HepG2 (cell line): ENCODE results near the gene RBM47. TPM values are rescaled to one million over a fixed set of nuclear protein-coding genes. Genes with fewer than 3 reads are reported as not detected.

Experiments
- BCLAF1 ChIP-seq: fragments of 450-650 bp; IDR thresholded peaks from 2 replicates; pipeline ENCODE4 v1.6.1; 2017; ENCODE audit warnings: mild to moderate bottlenecking
- CREB1 ChIP-seq, 2 experiments: fragments of 450-650 bp in 1 of 2; IDR thresholded peaks; 2 replicates each; pipeline ENCODE4 v1.6.1; 2016 to 2017; ENCODE audit warnings: control low read depth in 1 of 2, mild to moderate bottlenecking in 1 of 2, missing compliant biosample characterization in 1 of 2, missing genetic modification characterization in 1 of 2
- CREM ChIP-seq, 2 experiments: sonication (generic) in 1 of 2; formaldehyde crosslinking in 1 of 2; IDR thresholded peaks; 2 replicates each; pipeline versions ENCODE4 v1.4.0 to v1.6.1; 2016 to 2020; ENCODE audit warnings: antibody characterized with exemption in 1 of 2, mild to moderate bottlenecking in 1 of 2, missing genetic modification reagents in 1 of 2
- ELK4 ChIP-seq: sonication (generic); formaldehyde crosslinking; IDR thresholded peaks from 2 replicates; pipeline ENCODE4 v1.9.0; 2021; ENCODE audit warnings: missing genetic modification reagents, borderline replicate concordance
- HMG20A ChIP-seq: IDR thresholded peaks from 2 replicates; pipeline ENCODE4 v1.6.1; 2016; ENCODE audit warnings: borderline replicate concordance
- JUN ChIP-seq: sonication (generic); formaldehyde crosslinking; IDR thresholded peaks from 2 replicates; pipeline ENCODE4 v1.4.0; 2020; ENCODE audit warnings: mild to moderate bottlenecking, missing genetic modification reagents
- MAFF ChIP-seq: IDR thresholded peaks from 2 replicates; pipeline ENCODE4 v1.6.1; 2011; ENCODE audit warnings: low read depth, low read length, improper control_type of control experiment
- NCOA5 ChIP-seq: sonication (generic); formaldehyde crosslinking; IDR thresholded peaks from 2 replicates; pipeline ENCODE4 v1.4.0; 2020; ENCODE audit warnings: missing genetic modification reagents
- NFRKB ChIP-seq: fragments of 450-650 bp; IDR thresholded peaks from 2 replicates; pipeline ENCODE4 v1.6.1; 2017
- NR1H2 ChIP-seq: sonication (generic); formaldehyde crosslinking; IDR thresholded peaks from 2 replicates; pipeline ENCODE4 v1.8.1; 2022; ENCODE audit warnings: low read depth, missing genetic modification reagents, borderline replicate concordance
- PPARG ChIP-seq: conservative IDR thresholded peaks from 2 replicates; pipeline ENCODE4 v1.6.1; 2016; ENCODE audit warnings: missing biosample characterization, missing genetic modification reagents
- RNF219 ChIP-seq: sonication (generic); formaldehyde crosslinking; IDR thresholded peaks from 2 replicates; pipeline ENCODE4 v1.5.0; 2020; ENCODE audit warnings: mild to moderate bottlenecking, missing genetic modification reagents
- SETDB1 ChIP-seq: sonication (generic); formaldehyde crosslinking; IDR thresholded peaks from 2 replicates; pipeline ENCODE4 v1.5.1; 2020; ENCODE audit warnings: missing genetic modification reagents, mild to moderate bottlenecking, borderline replicate concordance
- SMARCC2 ChIP-seq: fragments of 450-650 bp; IDR thresholded peaks from 2 replicates; pipeline ENCODE4 v1.6.1; 2017; ENCODE audit warnings: antibody characterized with exemption, mild to moderate bottlenecking
- SRSF9 ChIP-seq: fragments of 200-400 bp; formaldehyde crosslinking; IDR thresholded peaks from 2 replicates; pipeline ENCODE4 v1.6.1; 2018; ENCODE audit warnings: borderline replicate concordance, mild to moderate bottlenecking, low read depth, low read length; ENCODE audit not compliant: insufficient read depth, poor library complexity, severe bottlenecking
- TAF15 ChIP-seq: fragments of 200-400 bp; formaldehyde crosslinking; IDR thresholded peaks from one replicate; pipeline ENCODE4 v1.6.1; 2018; ENCODE audit warnings: mild to moderate bottlenecking, low read depth, low read length; ENCODE audit not compliant: poor library complexity, severe bottlenecking
- YEATS2 ChIP-seq: sonication (generic); formaldehyde crosslinking; IDR thresholded peaks from 2 replicates; pipeline ENCODE4 v1.4.0; 2020; ENCODE audit warnings: missing genetic modification reagents, borderline replicate concordance
- ZBTB7A ChIP-seq: sonication (generic); formaldehyde crosslinking; IDR thresholded peaks from 2 replicates; pipeline ENCODE4 v1.8.0; 2022; ENCODE audit warnings: mild to moderate bottlenecking, missing genetic modification reagents
- ZFP41 ChIP-seq: sonication (generic); formaldehyde crosslinking; IDR thresholded peaks from 2 replicates; pipeline ENCODE4 v1.4.0; 2020; ENCODE audit warnings: mild to moderate bottlenecking, missing genetic modification reagents, borderline replicate concordance
- ZNF251 ChIP-seq: sonication (generic); formaldehyde crosslinking; IDR thresholded peaks from 2 replicates; pipeline ENCODE4 v1.9.0; 2021; ENCODE audit warnings: mild to moderate bottlenecking, missing genetic modification reagents
- ZNF264 ChIP-seq: sonication (generic); formaldehyde crosslinking; IDR thresholded peaks from 2 replicates; pipeline ENCODE4 v1.4.0; 2020; ENCODE audit warnings: missing genetic modification reagents
- ZNF33B ChIP-seq: sonication (generic); formaldehyde crosslinking; IDR thresholded peaks from 2 replicates; pipeline ENCODE4 v1.5.1; 2020; ENCODE audit warnings: mild to moderate bottlenecking, missing genetic modification reagents
- ZNF660 ChIP-seq: sonication (generic); formaldehyde crosslinking; IDR thresholded peaks from 2 replicates; pipeline ENCODE4 v1.5.1; 2020; ENCODE audit warnings: mild to moderate bottlenecking, low read depth, missing genetic modification reagents, borderline replicate concordance
- polyA plus RNA-seq, 8 experiments: library from polyadenylated mRNA; depleted of rRNA in 3 of 8; stranded (reverse) in 7 of 8; unstranded in 1 of 8; fragments of >200 nt; fragmentation: Illumina TruSeq in 4 of 8; extraction: Trizol in 4 of 8; gene quantifications; 2 replicates each; pipeline versions ENCODE4 v1.2.1 to v1.2.3, GENCODE V29; 2011 to 2016; ENCODE audit warnings: low read depth in 4 of 8, missing spikeins in 1 of 8, mixed read lengths in 1 of 8; ENCODE audit not compliant: insufficient read depth in 1 of 8
- total RNA-seq, 5 experiments: library from RNA; depleted of rRNA; stranded (reverse); fragments of >200 nt; fragmentation: Illumina TruSeq; extraction: Trizol; gene quantifications; 2 replicates each; pipeline ENCODE4 v1.2.3, GENCODE V29; 2016; ENCODE audit warnings: low read depth in 1 of 5

Gene RBM47
- total and polyA plus RNA-seq, 2 of the 13 experiments (the other 11 are each of a cell fraction or from before 2014, with no cell fraction given), result 1.2 to 2.5 TPM

DNA sequence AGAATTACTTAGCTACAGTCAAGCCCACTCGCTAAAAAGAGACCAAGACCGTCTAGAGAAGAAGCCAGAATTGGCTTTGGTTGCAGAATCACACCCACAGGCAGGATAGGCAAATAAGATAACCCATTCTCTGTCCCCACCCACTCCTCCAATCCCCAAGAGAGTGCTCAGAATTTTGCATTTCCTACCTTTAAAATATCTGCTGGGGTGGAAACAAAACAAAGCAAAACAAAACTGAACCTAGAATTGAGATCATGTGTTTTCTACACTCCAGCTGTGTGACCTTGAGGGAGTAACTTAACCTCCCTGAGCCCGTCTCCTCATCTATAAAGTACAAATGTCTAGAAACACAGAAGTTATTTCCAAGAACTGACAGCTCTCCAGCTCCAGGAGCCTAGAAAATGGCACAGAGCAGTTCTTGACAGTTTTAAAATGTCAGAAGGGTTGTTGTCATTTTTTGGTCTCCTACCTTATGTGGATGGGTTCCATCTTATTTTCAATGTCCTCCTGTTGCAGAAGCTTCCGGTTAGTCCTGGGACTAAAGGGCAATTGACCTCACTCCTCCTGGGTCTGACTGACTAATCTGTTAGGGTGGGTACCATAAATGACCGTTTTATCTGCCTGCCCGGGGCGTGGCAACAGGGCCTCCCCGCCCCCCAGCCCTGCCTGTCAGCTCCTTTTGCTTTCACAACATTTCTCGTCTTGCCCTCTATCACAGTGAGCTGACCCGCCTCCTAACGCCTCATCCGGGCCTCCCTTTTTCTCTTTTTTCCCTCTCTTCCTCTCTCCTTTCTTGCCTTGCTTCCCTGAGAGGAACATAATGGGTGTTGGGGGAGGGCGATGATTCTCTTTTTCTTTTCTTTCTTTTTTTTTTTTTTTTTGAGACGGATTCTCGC lies 114.0 kb downstream of the RBM47 start (continued):
- no peak for TF ChIP-seq MAFF
- TF ChIP-seq RNF219 (CRISPR knock-in tag), result no peak
- no peak for TF ChIP-seq CREM (IDR thresholded peaks at IDR 0.05)
- no peak for TF ChIP-seq CREM (CRISPR knock-in tag; IDR thresholded peaks at IDR 0.05)
- no peak for TF ChIP-seq SMARCC2
- TF ChIP-seq ZNF660, result no peak
- no peak for TF ChIP-seq ZNF33B (CRISPR knock-in tag)
- no peak for TF ChIP-seq ELK4
- TF ChIP-seq JUN (CRISPR knock-in tag), result no peak
- TF ChIP-seq BCLAF1, result no peak
- no peak for TF ChIP-seq ZNF251
- TF ChIP-seq HMG20A, result peak; percentile 10; the same call in 1 of the 2 replicates
- no peak for TF ChIP-seq ZBTB7A
- no peak for TF ChIP-seq NCOA5
- no peak for TF ChIP-seq CREB1 (IDR thresholded peaks at IDR 0.05)
- TF ChIP-seq CREB1 (CRISPR knock-in tag; IDR thresholded peaks at IDR 0.05), result no peak
- no peak for TF ChIP-seq NFRKB
- peak; percentile 33; the same call in 1 of the 2 replicates for TF ChIP-seq YEATS2
- no peak for TF ChIP-seq SETDB1 (CRISPR knock-in tag)
- no peak for TF ChIP-seq SRSF9
- TF ChIP-seq PPARG, result peak; percentile 33; the same call in 1 of the 2 replicates
- no peak for TF ChIP-seq TAF15
- no peak for TF ChIP-seq ZFP41 (CRISPR knock-in tag)
- TF ChIP-seq NR1H2 (CRISPR knock-in tag), result no peak
- no peak for TF ChIP-seq ZNF264 (CRISPR knock-in tag)
